Smooth muscle cell (in vitro differentiated cells): ENCODE data around the gene TOP2A. TPM values are rescaled to one million over a fixed set of nuclear protein-coding genes. Genes with fewer than 3 reads are reported as not detected.

Experiments used
- DNase-seq: peaks from one replicate; lab custom pipeline; 2025; ENCODE audit not compliant: unreplicated experiment; lab: John Stamatoyannopoulos, UW
- H2AFZ ChIP-seq: fragments of 200-600 bp; sonication (generic); 2 replicates; pipeline ENCODE4 v1.6.0; 2016; ENCODE audit warnings: antibody characterized with exemption, low read depth, mild to moderate bottlenecking
- H3F3A ChIP-seq: fragments of 200-600 bp; sonication (generic); 2 replicates; pipeline ENCODE4 v1.6.0; 2017; ENCODE audit warnings: antibody characterized with exemption, low read depth
- H3K27ac ChIP-seq: fragments of 200-600 bp; sonication (generic); 2 replicates; pipeline ENCODE4 v1.5.1; 2016; ENCODE audit warnings: low read depth, mild to moderate bottlenecking
- H3K27me3 ChIP-seq: fragments of 200-600 bp; sonication (generic); 2 replicates; pipeline ENCODE4 v1.6.1; 2016; ENCODE audit warnings: low read depth, mild to moderate bottlenecking
- H3K36me3 ChIP-seq: fragments of 200-600 bp; sonication (generic); 2 replicates; pipeline ENCODE4 v1.5.1; 2016; ENCODE audit warnings: low read depth
- H3K4me1 ChIP-seq: fragments of 200-600 bp; sonication (generic); 2 replicates; pipeline ENCODE4 v1.5.1; 2016; ENCODE audit warnings: low read depth
- H3K4me2 ChIP-seq: fragments of 200-600 bp; sonication (generic); 2 replicates; pipeline ENCODE4 v1.6.0; 2016; ENCODE audit warnings: mild to moderate bottlenecking
- H3K4me3 ChIP-seq: fragments of 200-600 bp; sonication (generic); 2 replicates; pipeline ENCODE4 v1.5.1; 2016; ENCODE audit warnings: mild to moderate bottlenecking
- H3K79me2 ChIP-seq: fragments of 200-600 bp; sonication (generic); 2 replicates; pipeline ENCODE4 v1.6.0; 2016; ENCODE audit warnings: low read depth, mild to moderate bottlenecking
- H3K9ac ChIP-seq: fragments of 200-600 bp; sonication (generic); 2 replicates; pipeline ENCODE4 v1.6.0; 2016; ENCODE audit warnings: low read depth
- H3K9me3 ChIP-seq: fragments of 200-600 bp; sonication (generic); replicated peaks from 2 replicates; pipeline ENCODE4 v1.5.1; 2016; ENCODE audit warnings: low read depth
- H4K20me1 ChIP-seq: fragments of 200-600 bp; sonication (generic); 2 replicates; pipeline ENCODE4 v1.6.0; 2016; ENCODE audit warnings: low read depth
- WGBS: methylation state at CpG from one replicate; pipeline ENCODE4 v1.1.7; 2016; ENCODE audit warnings: low lambda C conversion rate; 5-methylcytosine and 5-hydroxymethylcytosine counted together
- polyA plus RNA-seq: library from polyadenylated mRNA; unstranded; fragments of >200 nt; fragmentation: Nextera tagmentation; extraction: Ambion mirVana; gene quantifications from 2 replicates; pipeline ENCODE4 v1.2.1, GENCODE V29; 2016
- total RNA-seq: library from RNA; depleted of rRNA; stranded (reverse); fragments of >200 nt; gene quantifications from 2 replicates; pipeline ENCODE4 v1.2.3, GENCODE V29; 2014
- TF ChIP-seq, protein P1 (sequence below): fragments of 200-600 bp; sonication (generic); IDR thresholded peaks from 2 replicates; pipeline ENCODE4 v1.5.1; 2017; ENCODE audit warnings: borderline replicate concordance, mild to moderate bottlenecking, antibody characterized with exemption; ENCODE audit not compliant: insufficient read depth, poor library complexity, severe bottlenecking

TOP2A gene
- total and polyA plus RNA-seq, 2 experiments from 2014 or later = 26.2 to 45.5 TPM

DNA sequence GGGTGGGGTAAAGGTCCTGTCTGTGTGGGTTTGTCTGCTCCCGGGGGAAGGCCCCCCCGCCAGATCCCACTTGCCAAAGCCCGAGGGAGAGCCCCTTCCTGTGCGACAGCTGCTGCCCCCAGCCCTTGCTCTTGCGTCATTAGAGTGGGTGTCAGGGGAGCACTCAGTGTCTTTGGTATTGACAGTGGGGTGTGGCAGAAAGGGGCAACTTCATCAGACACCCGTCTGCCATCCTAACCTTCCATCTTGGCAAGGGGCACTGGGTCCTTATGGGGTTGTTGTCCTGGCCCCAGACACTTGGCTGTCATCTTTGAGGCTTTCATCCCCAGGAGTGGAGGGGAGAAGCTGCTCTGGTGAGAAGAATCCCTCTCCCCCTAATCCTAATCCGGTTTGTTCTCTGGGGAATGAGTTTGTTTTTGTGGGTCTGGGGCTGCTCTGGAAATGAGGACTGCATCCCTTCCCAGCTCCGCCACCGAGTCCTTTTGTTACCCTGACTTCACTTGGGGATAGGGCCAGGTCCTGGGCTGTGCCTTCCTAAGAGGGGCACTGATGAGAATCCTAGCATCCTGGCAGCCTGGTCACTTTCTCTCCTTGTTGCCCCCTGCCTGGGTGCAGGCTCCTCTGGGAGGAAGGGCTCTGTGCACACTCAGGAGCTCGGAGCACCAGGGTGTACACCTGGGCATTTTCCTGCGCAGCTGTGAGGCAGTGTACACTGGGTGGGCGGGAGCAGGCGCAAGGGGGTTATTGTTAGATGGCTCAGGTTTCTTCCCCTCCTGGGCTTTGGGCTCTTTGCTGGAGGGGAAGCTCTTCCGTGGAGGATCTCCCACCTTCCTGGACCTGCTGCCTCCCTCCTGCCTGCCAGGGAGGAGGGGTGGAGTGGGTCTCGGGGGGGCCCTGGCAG is 74.2 kb downstream of the TOP2A start:
- Histone ChIP-seq H3K4me3 (peak overlapping the region; percentile 90), H3F3A (peaks cover 12% of the 10 kb centered on the region), H4K20me1 (peaks cover 80% of the 10 kb centered on the region), H3K27ac (peak overlapping the region; percentile 89), H3K4me1 (peaks cover 61% of the 10 kb centered on the region), H3K9ac (peak overlapping the region; percentile 91), H3K9me3 (no peaks in the 10 kb centered on the region), H3K4me2 (peak overlapping the region; percentile 99), H3K36me3 (no peaks in the 10 kb centered on the region), H2AFZ (no peak overlapping the region), H3K27me3 (no peaks in the 10 kb centered on the region), H3K79me2 (peaks cover 55% of the 10 kb centered on the region)
- DNase-seq = no peak
- TF ChIP-seq, protein P1, sequence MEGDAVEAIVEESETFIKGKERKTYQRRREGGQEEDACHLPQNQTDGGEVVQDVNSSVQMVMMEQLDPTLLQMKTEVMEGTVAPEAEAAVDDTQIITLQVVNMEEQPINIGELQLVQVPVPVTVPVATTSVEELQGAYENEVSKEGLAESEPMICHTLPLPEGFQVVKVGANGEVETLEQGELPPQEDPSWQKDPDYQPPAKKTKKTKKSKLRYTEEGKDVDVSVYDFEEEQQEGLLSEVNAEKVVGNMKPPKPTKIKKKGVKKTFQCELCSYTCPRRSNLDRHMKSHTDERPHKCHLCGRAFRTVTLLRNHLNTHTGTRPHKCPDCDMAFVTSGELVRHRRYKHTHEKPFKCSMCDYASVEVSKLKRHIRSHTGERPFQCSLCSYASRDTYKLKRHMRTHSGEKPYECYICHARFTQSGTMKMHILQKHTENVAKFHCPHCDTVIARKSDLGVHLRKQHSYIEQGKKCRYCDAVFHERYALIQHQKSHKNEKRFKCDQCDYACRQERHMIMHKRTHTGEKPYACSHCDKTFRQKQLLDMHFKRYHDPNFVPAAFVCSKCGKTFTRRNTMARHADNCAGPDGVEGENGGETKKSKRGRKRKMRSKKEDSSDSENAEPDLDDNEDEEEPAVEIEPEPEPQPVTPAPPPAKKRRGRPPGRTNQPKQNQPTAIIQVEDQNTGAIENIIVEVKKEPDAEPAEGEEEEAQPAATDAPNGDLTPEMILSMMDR = no peak
- WGBS = 34% methylated on average over 15 of the region's 15 CpGs

DNA sequence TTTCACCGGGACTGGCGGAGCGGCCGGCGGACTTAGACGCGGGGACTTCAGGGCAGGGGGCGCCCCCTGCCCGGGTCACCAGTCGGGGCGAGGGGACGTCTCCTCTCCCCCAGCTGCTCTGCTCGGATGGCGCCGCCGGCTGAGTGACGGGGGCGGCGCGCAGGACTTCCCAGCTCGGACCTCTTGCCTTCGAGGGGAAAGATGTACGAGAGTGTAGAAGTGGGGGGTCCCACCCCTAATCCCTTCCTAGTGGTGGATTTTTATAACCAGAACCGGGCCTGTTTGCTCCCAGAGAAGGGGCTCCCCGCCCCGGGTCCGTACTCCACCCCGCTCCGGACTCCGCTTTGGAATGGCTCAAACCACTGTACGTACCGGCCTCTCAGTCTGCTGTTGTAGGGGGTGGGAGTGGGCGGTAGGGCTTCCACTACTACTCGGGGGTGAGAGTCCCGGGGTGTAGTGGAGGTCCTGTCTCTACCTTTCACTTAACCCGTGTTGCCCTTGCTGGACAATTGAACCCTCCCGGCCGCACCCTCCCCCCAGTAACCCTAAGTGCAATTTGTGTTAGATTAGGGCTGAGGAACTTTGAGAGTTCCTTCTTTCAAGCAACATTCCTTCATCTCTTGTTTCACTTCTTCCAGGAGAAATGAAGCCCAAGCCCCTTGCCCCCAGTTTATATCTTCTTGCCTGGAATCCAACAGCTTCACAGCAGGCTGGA is 75.0 kb downstream of the TOP2A start:
- Histone ChIP-seq H4K20me1 (peaks cover 80% of the 10 kb centered on the region), H3K9me3 (no peaks in the 10 kb centered on the region), H3K27ac (peak overlapping the region; percentile 89), H3K79me2 (peaks cover 48% of the 10 kb centered on the region), H3K4me3 (peak overlapping the region; percentile 90), H3K4me2 (peak overlapping the region; percentile 99), H3K9ac (peak overlapping the region; percentile 91), H3K4me1 (peaks cover 56% of the 10 kb centered on the region), H3F3A (peaks cover 12% of the 10 kb centered on the region), H3K36me3 (no peaks in the 10 kb centered on the region), H3K27me3 (no peaks in the 10 kb centered on the region), H2AFZ (no peak overlapping the region)
- DNase-seq = no peak
- WGBS = 3% methylated on average over 35 of the region's 38 CpGs
- TF ChIP-seq, protein P1 = no peak

DNA sequence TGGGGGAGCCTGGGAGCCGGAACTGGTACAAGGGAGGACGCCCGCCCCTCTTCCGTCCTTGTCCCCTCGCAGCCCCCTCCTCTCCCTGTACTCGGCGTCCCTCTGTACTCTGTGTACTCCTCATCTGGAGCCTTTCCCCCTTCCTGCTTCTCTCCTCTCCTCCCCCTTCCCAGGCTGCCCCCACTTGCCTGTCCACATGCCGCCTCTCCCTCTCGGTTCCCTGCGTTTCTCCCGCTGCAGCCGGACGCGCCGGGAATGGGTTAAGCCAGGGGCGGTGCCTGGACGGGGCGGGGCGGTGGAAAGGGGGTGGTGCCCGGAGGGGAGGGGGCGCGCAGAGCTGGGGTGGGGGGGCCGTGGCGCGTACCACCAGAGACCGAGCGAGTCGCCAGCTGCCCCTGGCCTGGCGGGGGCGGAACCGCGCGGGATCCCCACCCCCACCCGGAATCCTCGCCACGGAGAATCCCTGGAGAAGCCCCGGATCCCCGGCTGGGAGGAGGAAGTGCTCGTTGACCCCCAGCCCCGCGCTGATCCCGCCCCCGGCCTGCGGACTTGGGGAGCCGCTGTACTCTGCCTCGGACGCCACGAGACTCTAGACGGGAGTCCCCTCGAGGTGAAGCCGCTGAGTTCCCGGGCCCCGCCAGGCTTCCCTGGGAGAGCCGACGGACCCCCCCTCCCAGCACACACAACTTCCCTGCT is 75.7 kb downstream of the TOP2A start:
- Histone ChIP-seq H3K9ac (peak overlapping the region; percentile 91), H4K20me1 (peaks cover 80% of the 10 kb centered on the region)

More for the DNA sequence above, 75.7 kb downstream of the TOP2A start:
- Histone ChIP-seq H3K27me3 (no peaks in the 10 kb centered on the region), H2AFZ (no peak overlapping the region), H3K4me3 (peak overlapping the region; percentile 90), H3K27ac (peak overlapping the region; percentile 89), H3K79me2 (peaks cover 41% of the 10 kb centered on the region), H3K4me2 (peak overlapping the region; percentile 99), H3K36me3 (no peaks in the 10 kb centered on the region), H3K4me1 (peaks cover 49% of the 10 kb centered on the region), H3F3A (peaks cover 12% of the 10 kb centered on the region), H3K9me3 (no peaks in the 10 kb centered on the region)
- peak; percentile 85 for DNase-seq
- TF ChIP-seq, protein P1 = no peak
- WGBS = under 1% methylated on average over 14 of the region's 55 CpGs
